NT2/D1 (cell line): Measurements from ENCODE around the gene RCAN1.

Experiments
- SUZ12 ChIP-seq: IDR thresholded peaks from 2 replicates; pipeline ENCODE4 v1.6.1; 2011; ENCODE audit not compliant: insufficient read length, insufficient read depth; ENCODE audit errors: extremely low read depth
- YY1 ChIP-seq: IDR thresholded peaks from 2 replicates; pipeline ENCODE4 v1.6.1; 2011; ENCODE audit not compliant: insufficient read length, insufficient read depth
- ZNF274 ChIP-seq: IDR thresholded peaks from 2 replicates; pipeline ENCODE4 v1.6.1; 2011; ENCODE audit warnings: mild to moderate bottlenecking, low read depth, low read length

DNA sequence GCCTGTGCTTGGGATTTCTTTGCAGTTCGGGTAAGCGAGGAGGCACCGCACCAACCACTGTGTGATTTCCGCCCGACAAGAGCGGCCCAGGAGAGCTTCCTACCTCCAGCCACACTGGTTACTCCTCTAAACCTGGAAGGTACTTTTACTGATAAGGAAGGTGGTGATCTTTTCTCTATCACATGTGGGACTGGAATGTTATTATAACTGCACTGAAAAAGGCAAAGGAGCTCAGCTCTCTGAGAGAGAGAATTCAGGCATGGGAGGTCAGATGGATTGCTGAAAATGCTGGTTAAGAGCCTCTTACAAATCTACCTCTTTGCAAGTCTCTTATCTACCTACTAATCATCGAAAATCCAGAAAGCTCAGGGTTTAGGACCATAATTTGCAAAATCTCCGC is 95.2 kb downstream of the RCAN1 start:
- TF ChIP-seq ZNF274 = no peak
- no peak for TF ChIP-seq SUZ12
- TF ChIP-seq YY1 = no peak
